GM12878 (cell line): ENCODE measurements around the gene GMPR2. TPM values are rescaled to one million over a fixed set of nuclear protein-coding genes. Genes with fewer than 3 reads are reported as not detected.

Experiments used
- ASH2L ChIP-seq: fragments of 300-600, 200-600 bp; sonication (generic); IDR thresholded peaks from 2 replicates; pipeline ENCODE4 v1.6.1; 2017; ENCODE audit warnings: low read depth, mild to moderate bottlenecking, borderline replicate concordance
- ATF7 ChIP-seq: fragments of 450-650 bp; IDR thresholded peaks from 2 replicates; pipeline ENCODE4 v1.6.1; 2016; ENCODE audit warnings: low read depth, mild to moderate bottlenecking
- BMI1 ChIP-seq: fragments of 450-650 bp; IDR thresholded peaks from 2 replicates; pipeline ENCODE4 v1.6.1; 2016; ENCODE audit warnings: mild to moderate bottlenecking, moderate library complexity, borderline replicate concordance
- CBX5 ChIP-seq: sonication (generic); IDR thresholded peaks from 2 replicates; pipeline ENCODE4 v1.6.1; 2016; ENCODE audit warnings: low read depth, moderate library complexity, mild to moderate bottlenecking, inconsistent platforms
- CEBPZ ChIP-seq: fragments of 150-350 bp; IDR thresholded peaks from 2 replicates; pipeline ENCODE4 v1.6.1; 2016; ENCODE audit warnings: low read depth, low read length
- EED ChIP-seq: sonication (generic); IDR thresholded peaks from 2 replicates; pipeline ENCODE4 v1.6.1; 2016; ENCODE audit warnings: antibody characterized with exemption, low read depth
- GATAD2B ChIP-seq: fragments of 450-650 bp; conservative IDR thresholded peaks from 2 replicates; pipeline ENCODE4 v1.6.1; 2017; ENCODE audit warnings: low read depth, mild to moderate bottlenecking, moderate library complexity
- IKZF1 ChIP-seq: fragments of 450-650 bp; conservative IDR thresholded peaks from 2 replicates; pipeline ENCODE4 v1.6.1; 2017; ENCODE audit warnings: antibody characterized with exemption, mild to moderate bottlenecking
- JUND ChIP-seq: IDR thresholded peaks from 2 replicates; pipeline ENCODE4 v1.6.1; 2012; ENCODE audit warnings: low read depth, mild to moderate bottlenecking, low read length, improper control_type of control experiment, moderate library complexity
- NFXL1 ChIP-seq: fragments of 450-650 bp; IDR thresholded peaks from 2 replicates; pipeline ENCODE4 v1.6.1; 2017; ENCODE audit warnings: antibody characterized with exemption, mild to moderate bottlenecking, borderline replicate concordance
- PAX8 ChIP-seq: fragments of 450-650 bp; IDR thresholded peaks from 2 replicates; pipeline ENCODE4 v1.6.1; 2017; ENCODE audit warnings: mild to moderate bottlenecking, moderate library complexity
- POLR2A ChIP-seq: IDR thresholded peaks from 2 replicates; pipeline ENCODE4 v1.6.1; 2011; ENCODE audit warnings: low read depth, mild to moderate bottlenecking, low read length
- POLR2AphosphoS5 ChIP-seq: IDR thresholded peaks from 2 replicates; pipeline ENCODE4 v1.6.1; 2011; ENCODE audit warnings: mild to moderate bottlenecking, low read length, inconsistent platforms
- STAT1 ChIP-seq: fragments of 450-650 bp; conservative IDR thresholded peaks from 2 replicates; pipeline ENCODE4 v1.6.1; 2014; ENCODE audit warnings: antibody characterized with exemption, mild to moderate bottlenecking
- TAF1 ChIP-seq: IDR thresholded peaks from 2 replicates; pipeline ENCODE4 v1.6.1; 2011; ENCODE audit warnings: mild to moderate bottlenecking, low read depth, low read length, borderline replicate concordance
- USF2 ChIP-seq: IDR thresholded peaks from 2 replicates; pipeline ENCODE4 v1.6.1; 2011; ENCODE audit warnings: low read depth, low read length, improper control_type of control experiment, borderline replicate concordance
- polyA plus RNA-seq, 11 experiments: library from polyadenylated mRNA; depleted of rRNA in 4 of 11; unstranded in 6 of 11; stranded (reverse) in 5 of 11; fragments of >200 nt; fragmentation: Nextera tagmentation in 4 of 11; fragmentation: Illumina TruSeq in 1 of 11; extraction: Ambion mirVana in 4 of 11; extraction: Trizol in 1 of 11; gene quantifications; 1 replicate in 1 of 11; 2 replicates in 10 of 11; pipeline versions ENCODE4 v1.2.1 to v1.2.3, GENCODE V29; 2011 to 2016; ENCODE audit warnings: inconsistent platforms in 2 of 11, missing spikeins in 2 of 11, low read depth in 1 of 11
- total RNA-seq, 4 experiments: library from RNA; depleted of rRNA in 3 of 4; stranded (reverse); fragments of >200 nt in 3 of 4; fragmentation: Illumina TruSeq in 1 of 4; extraction: Trizol in 1 of 4; gene quantifications; 2 replicates each; pipeline versions ENCODE4 v1.2.1 to v1.2.3, GENCODE V29; 2013 to 2021
- TF ChIP-seq, protein P1 (sequence below): IDR thresholded peaks from 2 replicates; pipeline ENCODE4 v1.6.1; 2012; ENCODE audit warnings: low read depth, low read length, improper control_type of control experiment
- TF ChIP-seq, protein P2 (sequence below): fragments of 450-650 bp; IDR thresholded peaks from 2 replicates; pipeline ENCODE4 v1.6.1; 2016; ENCODE audit warnings: mild to moderate bottlenecking, moderate library complexity, borderline replicate concordance

Gene GMPR2
- total and polyA plus RNA-seq, 10 of the 15 experiments (the other 5 are each of a cell fraction or from before 2014, with no cell fraction given) = 55.1 to 80.3 (median 61.5) TPM

DNA sequence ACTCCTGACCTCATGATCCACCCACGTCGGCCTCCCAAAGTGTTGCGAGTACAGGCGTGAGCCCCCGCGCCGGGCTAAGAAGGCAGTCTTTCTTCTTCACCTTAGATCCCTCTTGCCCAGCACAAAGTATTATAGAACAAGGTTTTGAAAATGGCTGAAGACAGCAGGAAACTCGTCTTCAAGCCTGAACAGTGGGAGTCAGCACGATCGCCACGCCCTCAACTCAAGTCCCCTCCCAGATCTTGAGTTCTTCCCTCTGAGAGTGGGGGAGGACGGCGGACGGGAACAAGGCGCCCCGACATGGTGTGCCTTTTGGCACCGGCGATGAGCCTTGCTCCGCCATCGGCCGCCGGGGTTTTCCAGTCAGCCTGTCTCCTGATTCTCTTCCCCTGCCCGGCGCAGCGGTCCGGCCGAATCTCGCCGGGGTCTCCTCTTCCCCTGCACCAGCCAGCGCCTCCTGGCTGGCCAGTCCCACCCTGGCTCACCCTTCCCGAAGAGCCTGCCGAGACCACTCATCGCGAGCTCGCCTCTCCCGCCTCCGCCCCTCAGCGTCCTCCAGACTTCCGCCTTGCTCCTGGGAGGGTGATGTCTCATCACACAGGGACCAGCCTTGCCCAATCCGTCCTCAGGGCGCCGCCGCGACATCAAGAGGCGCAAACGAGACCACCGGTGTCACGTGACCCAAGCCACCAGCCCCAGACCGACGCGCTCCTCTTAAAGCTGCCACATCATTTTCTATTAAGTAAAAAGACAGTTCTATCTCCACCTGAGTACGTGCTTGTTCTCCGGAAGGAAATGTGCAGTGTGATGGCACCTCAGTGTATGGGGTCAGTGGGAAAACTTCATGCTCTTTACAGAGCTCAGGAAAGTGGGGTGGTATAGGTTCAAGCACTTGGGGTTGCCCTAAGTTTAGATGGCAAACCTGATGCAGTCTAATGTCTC, 19.5 kb upstream of the GMPR2 start, which contains the start of gene CHMP4A (continued):
- TF ChIP-seq USF2 (peak; percentile 95), STAT1 (0 out of 2 replicates have a peak, but pooled peaks have one; percentile 23), PAX8 (peak; percentile 81; the same call in 1 of the 2 replicates), CEBPZ (no peak), NFXL1 (no peak), CBX5 (0 out of 2 replicates have a peak, but pooled peaks have one; percentile 60), POLR2AphosphoS5 (peak; percentile 97), GATAD2B (peak; percentile 77; the same call in 1 of the 2 replicates), BMI1 (no peak), EED (no peak; the same call in 1 of the 2 replicates), ATF7 (0 out of 2 replicates have a peak, but pooled peaks have one; percentile 41), POLR2A (peak; percentile 99), TAF1 (peak; percentile 78), ASH2L (no peak), IKZF1 (peak; percentile 90), JUND (0 out of 2 replicates have a peak, but pooled peaks have one; percentile 24)
- TF ChIP-seq, protein P1, sequence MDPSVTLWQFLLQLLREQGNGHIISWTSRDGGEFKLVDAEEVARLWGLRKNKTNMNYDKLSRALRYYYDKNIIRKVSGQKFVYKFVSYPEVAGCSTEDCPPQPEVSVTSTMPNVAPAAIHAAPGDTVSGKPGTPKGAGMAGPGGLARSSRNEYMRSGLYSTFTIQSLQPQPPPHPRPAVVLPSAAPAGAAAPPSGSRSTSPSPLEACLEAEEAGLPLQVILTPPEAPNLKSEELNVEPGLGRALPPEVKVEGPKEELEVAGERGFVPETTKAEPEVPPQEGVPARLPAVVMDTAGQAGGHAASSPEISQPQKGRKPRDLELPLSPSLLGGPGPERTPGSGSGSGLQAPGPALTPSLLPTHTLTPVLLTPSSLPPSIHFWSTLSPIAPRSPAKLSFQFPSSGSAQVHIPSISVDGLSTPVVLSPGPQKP = 0 out of 2 replicates have a peak, but pooled peaks have one; percentile 35
- TF ChIP-seq, protein P2, sequence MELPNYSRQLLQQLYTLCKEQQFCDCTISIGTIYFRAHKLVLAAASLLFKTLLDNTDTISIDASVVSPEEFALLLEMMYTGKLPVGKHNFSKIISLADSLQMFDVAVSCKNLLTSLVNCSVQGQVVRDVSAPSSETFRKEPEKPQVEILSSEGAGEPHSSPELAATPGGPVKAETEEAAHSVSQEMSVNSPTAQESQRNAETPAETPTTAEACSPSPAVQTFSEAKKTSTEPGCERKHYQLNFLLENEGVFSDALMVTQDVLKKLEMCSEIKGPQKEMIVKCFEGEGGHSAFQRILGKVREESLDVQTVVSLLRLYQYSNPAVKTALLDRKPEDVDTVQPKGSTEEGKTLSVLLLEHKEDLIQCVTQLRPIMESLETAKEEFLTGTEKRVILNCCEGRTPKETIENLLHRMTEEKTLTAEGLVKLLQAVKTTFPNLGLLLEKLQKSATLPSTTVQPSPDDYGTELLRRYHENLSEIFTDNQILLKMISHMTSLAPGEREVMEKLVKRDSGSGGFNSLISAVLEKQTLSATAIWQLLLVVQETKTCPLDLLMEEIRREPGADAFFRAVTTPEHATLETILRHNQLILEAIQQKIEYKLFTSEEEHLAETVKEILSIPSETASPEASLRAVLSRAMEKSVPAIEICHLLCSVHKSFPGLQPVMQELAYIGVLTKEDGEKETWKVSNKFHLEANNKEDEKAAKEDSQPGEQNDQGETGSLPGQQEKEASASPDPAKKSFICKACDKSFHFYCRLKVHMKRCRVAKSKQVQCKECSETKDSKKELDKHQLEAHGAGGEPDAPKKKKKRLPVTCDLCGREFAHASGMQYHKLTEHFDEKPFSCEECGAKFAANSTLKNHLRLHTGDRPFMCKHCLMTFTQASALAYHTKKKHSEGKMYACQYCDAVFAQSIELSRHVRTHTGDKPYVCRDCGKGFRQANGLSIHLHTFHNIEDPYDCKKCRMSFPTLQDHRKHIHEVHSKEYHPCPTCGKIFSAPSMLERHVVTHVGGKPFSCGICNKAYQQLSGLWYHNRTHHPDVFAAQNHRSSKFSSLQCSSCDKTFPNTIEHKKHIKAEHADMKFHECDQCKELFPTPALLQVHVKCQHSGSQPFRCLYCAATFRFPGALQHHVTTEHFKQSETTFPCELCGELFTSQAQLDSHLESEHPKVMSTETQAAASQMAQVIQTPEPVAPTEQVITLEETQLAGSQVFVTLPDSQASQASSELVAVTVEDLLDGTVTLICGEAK = peak; percentile 50; the same call in 1 of the 2 replicates
